Measurements from ENCODE around the gene MEN1. TPM values are rescaled to one million over a fixed set of nuclear protein-coding genes. Genes with fewer than 3 reads are reported as not detected.

MEN1 gene
- total RNA-seq, 2 donors from 2014 or later, result 33.8 to 36.3 TPM

DNA sequence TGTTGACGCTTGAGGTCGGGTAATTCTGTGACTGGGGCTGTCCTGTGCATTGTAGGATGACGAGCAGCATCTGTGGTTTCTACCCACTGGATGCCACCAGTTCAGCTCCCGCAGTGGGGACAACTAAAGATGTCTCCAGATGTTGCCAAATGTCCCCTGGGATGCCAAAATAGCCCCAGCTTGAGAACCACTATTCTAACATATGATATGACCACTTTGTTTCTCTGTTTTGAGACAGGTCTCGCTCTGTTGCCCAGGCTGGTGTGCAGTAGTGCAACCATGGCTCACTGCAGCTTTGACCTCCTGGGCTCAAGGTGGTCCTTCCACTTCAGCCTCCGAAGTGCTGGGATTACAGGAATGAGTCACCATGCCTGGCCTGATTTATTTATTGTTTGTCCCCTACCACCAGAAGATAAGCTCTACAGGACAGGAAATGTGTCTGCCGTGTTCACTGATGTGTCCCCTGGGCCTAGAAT is 4.4 kb upstream of the MEN1 start:
- H3K4me3 Mint-ChIP-seq, result no peak overlapping the region
- H3K9me3 Mint-ChIP-seq, result no peaks in the 10 kb centered on the region
- no peaks in the 10 kb centered on the region for H3K27me3 Mint-ChIP-seq (ENCODE audit: low read depth)
- DNase-seq, result no peak
- ATAC-seq (replicated peaks in 1 of 2), result no peak
- peaks cover 10% of the 10 kb centered on the region for H3K4me1 Mint-ChIP-seq (ENCODE audit: low read depth)
- no peaks in the 10 kb centered on the region for H3K36me3 Mint-ChIP-seq (ENCODE audit: insufficient read depth in 2 of 2)
- no peak overlapping the region for H3K27ac Mint-ChIP-seq

DNA sequence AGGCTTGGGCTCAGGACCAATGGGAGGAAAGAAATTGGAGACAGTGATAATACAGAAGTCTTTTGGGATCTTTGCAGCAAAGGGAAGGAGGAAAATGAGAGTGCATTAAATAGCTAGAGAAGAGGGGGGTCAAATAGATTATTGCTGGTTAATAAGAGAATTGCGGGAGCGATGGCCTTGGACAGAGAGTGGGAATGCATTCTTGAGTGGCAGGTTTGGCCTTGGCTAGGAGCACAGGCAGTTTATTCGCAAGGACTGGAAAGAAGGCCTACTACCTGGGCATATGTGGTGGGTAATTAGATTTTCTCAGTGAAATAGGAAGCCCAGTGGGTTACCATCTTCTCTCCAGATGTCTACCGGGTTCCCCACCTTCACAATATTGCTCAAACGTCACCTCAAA is 3.5 kb upstream of the MEN1 start:
- H3K4me3 Mint-ChIP-seq, result no peak overlapping the region
- H3K27me3 Mint-ChIP-seq (ENCODE audit: low read depth), result no peaks in the 10 kb centered on the region
- H3K4me1 Mint-ChIP-seq (ENCODE audit: low read depth), result peaks cover 17% of the 10 kb centered on the region
- no peaks in the 10 kb centered on the region for H3K9me3 Mint-ChIP-seq
- DNase-seq (no peak), ATAC-seq (replicated peaks in 1 of 2) (no peak)
- no peak overlapping the region for H3K27ac Mint-ChIP-seq
- no peaks in the 10 kb centered on the region for H3K36me3 Mint-ChIP-seq (ENCODE audit: insufficient read depth in 2 of 2)

DNA sequence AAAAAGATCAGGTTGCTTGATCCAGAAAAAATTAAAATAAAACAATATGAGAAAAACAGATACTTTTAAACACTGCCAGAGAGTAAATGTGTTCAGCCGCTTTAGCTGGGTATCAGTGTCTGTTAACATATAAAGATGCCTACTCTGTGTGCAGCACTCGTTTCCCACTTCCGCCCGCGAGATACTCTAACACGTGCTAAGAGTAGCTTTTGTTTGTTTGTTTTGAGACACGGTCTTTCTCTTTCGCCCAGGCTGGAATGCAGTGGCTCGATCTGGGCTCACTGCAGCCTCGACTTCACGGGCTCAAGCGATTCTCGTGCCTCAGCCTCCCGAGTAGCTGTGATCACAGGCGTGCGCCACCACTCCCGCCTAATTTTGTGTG is 531 bp upstream of the MEN1 start:
- peaks cover 17% of the 10 kb centered on the region for H3K4me1 Mint-ChIP-seq (ENCODE audit: low read depth)
- peak overlapping the region; percentile 89 for H3K27ac Mint-ChIP-seq
- peak; percentile 45 to 52 for ATAC-seq (replicated peaks in 1 of 2)
- peak overlapping the region; percentile 98 for H3K4me3 Mint-ChIP-seq
- no peaks in the 10 kb centered on the region for H3K27me3 Mint-ChIP-seq (ENCODE audit: low read depth)
- no peaks in the 10 kb centered on the region for H3K9me3 Mint-ChIP-seq
- H3K36me3 Mint-ChIP-seq (ENCODE audit: insufficient read depth in 2 of 2), result peaks cover 0 to 4% of the 10 kb centered on the region in 2 donors
- DNase-seq, result no peak

DNA sequence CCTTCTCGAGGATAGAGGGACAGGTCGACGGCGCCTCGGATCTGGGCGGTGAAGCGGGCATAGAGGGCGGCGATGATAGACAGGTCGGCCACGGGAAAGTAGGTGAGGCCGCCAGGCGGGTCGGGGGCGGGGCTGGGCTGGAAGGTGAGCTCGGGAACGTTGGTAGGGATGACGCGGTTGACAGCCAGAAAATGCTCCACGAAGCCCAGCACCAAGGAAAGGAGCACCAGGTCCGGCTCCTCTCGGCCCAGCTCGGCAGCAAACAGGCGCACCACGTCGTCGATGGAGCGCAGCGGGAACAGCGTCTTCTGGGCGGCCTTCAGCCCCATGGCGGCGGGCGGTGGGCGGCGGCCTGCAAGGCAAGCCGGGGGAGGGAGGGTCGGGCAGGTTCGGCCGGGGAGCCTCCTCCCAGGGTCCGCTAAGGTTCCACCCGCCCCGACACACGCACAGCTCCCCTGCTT is 540 bp downstream of the MEN1 start:
- Mint-ChIP-seq H3K36me3 (ENCODE audit: insufficient read depth in 2 of 2) (peaks cover 0 to 6% of the 10 kb centered on the region in 2 donors), H3K4me3 (peak overlapping the region; percentile 98), H3K9me3 (no peaks in the 10 kb centered on the region), H3K27ac (peak overlapping the region; percentile 86), H3K4me1 (ENCODE audit: low read depth) (peaks cover 17% of the 10 kb centered on the region), H3K27me3 (ENCODE audit: low read depth) (no peaks in the 10 kb centered on the region)
- ATAC-seq (replicated peaks in 1 of 2) (peak; percentile 35 to 36), DNase-seq (peak; percentile 23 to 39)

DNA sequence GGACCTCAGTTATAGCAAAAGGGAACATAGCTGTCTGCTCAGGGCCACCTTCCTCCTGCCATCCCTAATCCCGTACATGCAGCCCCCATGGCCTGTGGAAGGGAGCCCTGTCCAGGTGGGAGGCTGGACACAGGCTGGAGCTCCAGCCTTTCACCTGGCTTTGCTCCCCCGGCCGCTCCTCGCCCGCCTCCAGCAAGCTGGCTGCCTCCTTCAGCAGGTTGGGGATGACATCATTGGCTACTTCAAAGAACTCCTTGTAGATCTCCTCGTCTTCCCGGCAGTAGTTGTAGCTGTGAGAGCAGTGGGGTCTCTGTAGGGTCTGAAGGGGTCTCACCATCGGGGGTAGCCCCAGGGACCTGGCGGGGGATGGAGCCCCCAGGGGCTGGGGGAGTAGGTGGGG is 4.9 kb downstream of the MEN1 start:
- Mint-ChIP-seq H3K36me3 (ENCODE audit: insufficient read depth in 2 of 2) (peaks cover 2 to 6% of the 10 kb centered on the region in 2 donors), H3K27me3 (ENCODE audit: low read depth) (no peaks in the 10 kb centered on the region), H3K9me3 (no peaks in the 10 kb centered on the region), H3K4me3 (no peak overlapping the region), H3K4me1 (ENCODE audit: low read depth) (peaks cover 38% of the 10 kb centered on the region), H3K27ac (no peak overlapping the region)
- ATAC-seq (replicated peaks in 1 of 2), result no peak
- DNase-seq, result no peak

DNA sequence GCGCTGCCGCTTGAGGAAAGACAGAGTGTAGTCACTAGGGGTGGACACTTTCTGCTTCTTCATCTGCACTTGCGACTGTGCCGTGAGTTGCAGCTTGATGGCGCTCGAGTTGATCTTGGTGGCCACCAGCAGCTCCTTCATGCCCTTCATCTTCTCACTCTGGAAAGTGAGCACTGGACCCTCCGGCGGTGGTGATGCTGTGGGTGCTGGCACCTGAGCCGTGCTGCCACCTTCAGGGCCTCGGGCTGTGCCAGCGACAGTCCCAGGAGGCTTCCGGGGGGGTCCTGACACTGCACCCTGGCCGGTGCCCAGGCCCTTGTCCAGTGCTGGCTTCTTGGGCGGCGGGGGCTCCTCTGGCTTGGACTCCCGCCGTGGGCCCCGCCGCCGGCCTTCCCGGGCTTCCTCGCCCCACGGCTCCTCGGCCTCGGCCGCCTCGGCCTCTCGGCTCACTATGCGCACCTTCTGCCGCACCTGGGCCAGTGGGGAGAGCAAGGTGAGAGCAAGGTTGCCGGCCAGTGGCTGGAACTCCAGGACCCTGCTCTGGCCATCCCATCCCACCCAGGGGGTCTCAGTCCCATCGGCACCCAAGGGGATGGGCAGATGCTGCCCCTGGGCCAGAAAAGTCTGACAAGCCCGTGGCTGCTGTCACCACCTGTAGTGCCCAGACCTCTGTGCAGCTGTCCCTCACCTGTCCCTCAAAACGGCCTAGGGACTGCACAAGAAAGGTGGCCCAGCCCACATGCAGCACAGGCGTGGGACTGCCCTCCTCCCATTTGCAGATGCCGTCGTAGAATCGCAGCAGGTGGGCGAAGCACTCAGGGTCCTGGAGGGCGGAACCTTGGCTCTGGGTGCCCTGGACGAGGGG is 5.8 kb downstream of the MEN1 start:
- Mint-ChIP-seq H3K27ac (no peak overlapping the region), H3K9me3 (no peaks in the 10 kb centered on the region), H3K27me3 (ENCODE audit: low read depth) (no peaks in the 10 kb centered on the region), H3K4me3 (peak overlapping the region; percentile 86 to 93), H3K36me3 (ENCODE audit: insufficient read depth in 2 of 2) (peaks cover 2 to 6% of the 10 kb centered on the region in 2 donors), H3K4me1 (ENCODE audit: low read depth) (peaks cover 32% of the 10 kb centered on the region)
- ATAC-seq (replicated peaks in 1 of 2), result no peak
- peak in 1 of 2 donors; percentile 20 for DNase-seq

DNA sequence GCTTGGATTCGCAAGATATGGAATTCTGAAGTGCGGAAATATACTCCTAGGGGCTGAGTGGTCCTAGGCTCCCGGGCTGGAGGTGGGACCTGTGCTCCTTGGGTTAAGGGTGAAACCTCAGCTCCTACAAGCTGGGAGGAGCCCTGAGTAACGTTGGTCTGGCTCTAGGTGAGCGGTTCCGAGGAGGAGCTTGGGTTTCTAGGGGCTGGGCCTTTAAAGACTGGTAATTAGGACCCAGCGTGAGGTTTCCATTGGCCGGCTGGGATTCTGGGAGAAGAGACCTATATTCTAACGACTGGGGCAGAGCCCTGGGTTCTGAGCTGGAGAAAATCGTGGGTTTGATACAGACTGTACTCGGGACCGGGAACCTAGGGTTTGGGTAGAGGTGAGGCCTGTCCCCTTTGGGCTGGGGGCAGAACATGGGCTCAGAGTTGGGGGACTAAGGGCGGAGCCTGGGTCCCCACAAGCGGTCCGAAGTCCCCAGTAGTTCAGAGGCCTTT is 6.5 kb downstream of the MEN1 start:
- no peaks in the 10 kb centered on the region for H3K9me3 Mint-ChIP-seq
- peak overlapping the region; percentile 91 for H3K27ac Mint-ChIP-seq
- H3K36me3 Mint-ChIP-seq (ENCODE audit: insufficient read depth in 2 of 2), result peaks cover 2 to 6% of the 10 kb centered on the region in 2 donors
- H3K27me3 Mint-ChIP-seq (ENCODE audit: low read depth), result no peaks in the 10 kb centered on the region
- ATAC-seq (replicated peaks in 1 of 2) (no peak), DNase-seq (no peak)
- H3K4me1 Mint-ChIP-seq (ENCODE audit: low read depth), result peaks cover 27% of the 10 kb centered on the region
- H3K4me3 Mint-ChIP-seq, result peak overlapping the region; percentile 86 to 93

DNA sequence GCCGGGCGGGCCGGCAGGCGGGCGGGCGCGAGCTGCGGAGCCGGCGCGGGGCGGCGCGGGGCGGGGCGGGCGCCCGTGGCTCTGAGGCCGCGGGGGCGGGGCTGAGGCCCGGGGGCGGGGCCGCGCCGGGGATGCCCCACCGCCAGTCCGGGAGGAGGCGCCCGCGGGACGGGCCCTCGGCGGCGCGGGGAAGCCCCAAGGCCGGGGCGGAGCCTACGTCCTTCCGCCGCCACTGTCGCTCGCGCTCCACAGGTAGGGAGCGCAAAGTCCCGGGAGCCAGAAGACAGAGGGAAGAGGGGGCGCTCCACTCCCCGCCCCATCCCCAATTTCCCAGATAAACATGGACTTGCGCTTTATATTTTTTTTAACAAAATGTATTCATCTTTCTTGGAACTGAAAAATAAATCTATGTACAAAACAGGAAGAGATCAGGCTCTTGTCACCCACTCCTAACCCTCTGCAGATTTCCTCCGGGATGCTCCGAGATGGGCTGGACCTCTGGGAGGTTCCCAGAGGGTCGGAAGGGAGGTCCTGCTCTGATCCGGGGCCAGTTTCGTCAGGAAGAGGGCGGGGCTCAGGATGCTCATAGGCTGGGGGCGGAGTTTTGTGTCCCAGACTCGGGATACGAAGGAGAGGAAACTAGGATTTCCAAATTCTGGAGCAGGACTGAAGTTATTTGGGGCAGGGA is 7.0 kb downstream of the MEN1 start, which contains the start of gene MAP4K2:
Gene MAP4K2, minus strand, starts transcription at position 57 of the 688 bp plus-strand sequence. CDS start 65 bp downstream, outside the sequence.
- H3K9me3 Mint-ChIP-seq, result no peaks in the 10 kb centered on the region
- ATAC-seq (replicated peaks in 1 of 2) (peak; percentile 91 to 93), DNase-seq (peak; percentile 93 to 95)
- peak within 1 kb of the TSS; percentile 91 for H3K27ac Mint-ChIP-seq
- peak within 1 kb of the TSS; percentile 86 to 93 for H3K4me3 Mint-ChIP-seq
- peaks cover 2 to 8% of the 10 kb centered on the region in 2 donors for H3K36me3 Mint-ChIP-seq (ENCODE audit: insufficient read depth in 2 of 2)
- H3K4me1 Mint-ChIP-seq (ENCODE audit: low read depth), result peaks cover 27% of the 10 kb centered on the region
- no peaks in the 10 kb centered on the region for H3K27me3 Mint-ChIP-seq (ENCODE audit: low read depth)

DNA sequence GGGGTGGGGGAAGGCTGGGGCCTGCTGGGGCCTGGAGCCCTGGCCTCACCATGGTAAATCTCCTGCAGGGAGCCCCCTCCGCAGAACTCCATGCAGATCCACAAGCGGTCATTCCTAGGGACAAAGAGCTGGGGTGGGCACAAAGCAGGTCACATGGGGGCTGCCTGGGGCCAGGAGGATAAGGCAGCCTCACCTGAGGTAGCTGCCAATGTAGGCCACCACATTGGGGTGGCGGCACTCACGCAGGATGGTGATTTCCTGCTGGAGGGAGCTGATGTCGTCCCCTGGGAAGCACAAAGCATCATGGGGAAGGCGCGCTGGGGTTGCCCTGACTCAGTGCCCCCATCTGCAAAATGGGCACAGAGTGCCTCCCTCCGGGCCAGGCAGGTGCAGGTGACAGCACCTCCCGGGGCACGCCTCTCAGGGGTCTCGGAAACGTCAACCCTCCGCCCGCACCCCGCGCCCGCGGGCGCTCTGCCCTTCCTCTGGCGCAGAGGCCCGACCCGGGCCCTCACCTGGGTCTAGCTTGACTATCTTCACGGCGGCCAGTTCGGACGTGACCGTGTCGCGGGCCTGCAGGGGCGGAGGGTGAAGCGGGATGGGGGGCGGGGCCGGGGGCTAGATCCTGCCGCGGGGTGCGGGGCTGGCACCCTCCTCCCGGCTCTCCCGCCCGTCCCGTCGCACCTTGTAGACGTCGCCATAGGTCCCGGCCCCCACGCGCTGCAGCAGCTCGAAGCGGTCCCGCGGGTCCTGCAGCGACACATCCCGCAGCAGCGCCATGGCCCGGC is 7.8 kb downstream of the MEN1 start:
- no peak for ATAC-seq (replicated peaks in 1 of 2)
- DNase-seq, result no peak
- no peak overlapping the region for H3K27ac Mint-ChIP-seq
- peaks cover 2 to 6% of the 10 kb centered on the region in 2 donors for H3K36me3 Mint-ChIP-seq (ENCODE audit: insufficient read depth in 2 of 2)
- no peaks in the 10 kb centered on the region for H3K27me3 Mint-ChIP-seq (ENCODE audit: low read depth)
- peak overlapping the region; percentile 76 to 78 for H3K4me3 Mint-ChIP-seq
- H3K4me1 Mint-ChIP-seq (ENCODE audit: low read depth), result peaks cover 27% of the 10 kb centered on the region
- H3K9me3 Mint-ChIP-seq, result no peaks in the 10 kb centered on the region

DNA sequence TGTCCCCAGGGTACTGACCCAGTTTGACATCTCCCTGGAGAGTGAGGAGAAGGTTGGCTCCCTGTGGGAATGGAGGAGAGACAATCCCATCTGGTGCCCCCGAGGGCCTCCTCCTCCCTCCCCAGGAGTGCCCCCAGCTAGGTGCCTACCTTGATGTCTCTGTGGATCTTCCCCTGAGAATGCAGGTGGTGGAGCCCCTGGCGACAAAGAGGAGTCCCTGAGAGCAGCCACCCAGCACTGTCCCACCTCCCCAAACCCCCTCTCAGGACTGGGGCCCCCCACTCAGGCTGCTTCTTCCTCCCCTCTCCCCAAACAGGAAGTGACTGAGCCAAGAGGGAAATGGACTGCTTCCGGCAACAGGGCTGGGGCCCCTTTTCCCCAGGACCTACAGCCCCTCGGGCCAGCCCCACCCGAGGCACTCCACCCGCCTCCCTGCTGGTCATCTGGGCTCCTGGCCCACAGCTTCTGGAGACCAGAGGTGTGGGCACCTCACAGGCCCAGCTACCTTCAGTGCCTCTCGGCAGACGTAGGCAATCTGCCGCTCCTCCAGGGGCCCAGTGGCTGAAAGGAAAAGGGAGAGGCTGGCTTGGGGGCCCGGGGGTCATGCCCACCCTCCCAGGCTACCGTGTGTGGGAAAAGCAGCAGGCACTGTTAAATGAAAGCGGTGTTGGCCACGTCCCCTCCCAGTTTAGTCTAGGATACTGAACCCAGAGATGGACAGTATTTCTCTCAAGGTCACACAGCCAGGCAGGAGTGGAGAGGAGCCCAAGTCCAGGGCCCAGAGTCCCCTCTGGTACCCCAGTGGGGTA is 8.6 kb downstream of the MEN1 start:
- Mint-ChIP-seq H3K36me3 (ENCODE audit: insufficient read depth in 2 of 2) (peaks cover 2 to 5% of the 10 kb centered on the region in 2 donors), H3K9me3 (no peaks in the 10 kb centered on the region), H3K27ac (no peak overlapping the region), H3K4me1 (ENCODE audit: low read depth) (peaks cover 27% of the 10 kb centered on the region), H3K27me3 (ENCODE audit: low read depth) (no peaks in the 10 kb centered on the region), H3K4me3 (peak overlapping the region; percentile 76 to 78)
- peak in 1 of 2 donors; percentile 19 for DNase-seq
- ATAC-seq (replicated peaks in 1 of 2), result no peak

DNA sequence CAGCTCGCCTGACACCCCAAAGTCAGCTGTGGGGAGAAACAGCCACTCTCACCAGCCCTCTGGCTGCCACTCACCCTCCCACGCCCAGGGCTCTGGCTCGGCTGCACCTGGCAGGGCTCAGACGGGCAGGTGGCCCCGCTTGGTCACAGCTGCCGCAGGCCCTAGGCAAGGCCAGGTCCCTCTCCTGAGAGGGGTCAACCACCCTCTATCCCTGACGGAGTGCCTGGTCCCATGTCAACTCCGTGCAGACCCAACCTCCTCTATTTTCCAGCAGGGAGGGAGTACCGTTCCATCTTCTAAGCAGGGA is 9.2 kb downstream of the MEN1 start:
- Mint-ChIP-seq H3K27ac (no peak overlapping the region), H3K4me3 (peak overlapping the region; percentile 76 to 78)
- no peak for DNase-seq

More for the DNA sequence above, 9.2 kb downstream of the MEN1 start:
- peaks cover 27% of the 10 kb centered on the region for H3K4me1 Mint-ChIP-seq (ENCODE audit: low read depth)
- no peaks in the 10 kb centered on the region for H3K27me3 Mint-ChIP-seq (ENCODE audit: low read depth)
- H3K36me3 Mint-ChIP-seq (ENCODE audit: insufficient read depth in 2 of 2), result peaks cover 2 to 5% of the 10 kb centered on the region in 2 donors
- ATAC-seq (replicated peaks in 1 of 2), result no peak
- H3K9me3 Mint-ChIP-seq, result no peaks in the 10 kb centered on the region

All from activated T-cell treated with anti-CD3 and anti-CD28 coated beads, Interleukin-2, amount 50 U/mL, for 72 hours (primary cell).